Effector memory CD4-positive, alpha-beta T cell (primary cell): Measurements from ENCODE around the gene RORC.

Experiments
- DNase-seq, 3 donors: peaks; one replicate each; pipeline ENCODE4 v3.0.0-alpha.2; 2020
- H3K27ac ChIP-seq: 2 replicates; pipeline ENCODE4 v1.7.0; 2013; ENCODE audit warnings: mild to moderate bottlenecking, low read length, moderate library complexity; ENCODE audit not compliant: insufficient read depth, poor library complexity, severe bottlenecking
- H3K27me3 ChIP-seq: replicated peaks from 2 replicates; pipeline ENCODE4 v1.7.0; 2013; ENCODE audit warnings: mild to moderate bottlenecking, low read length; ENCODE audit not compliant: insufficient read depth, control insufficient read depth, poor library complexity, severe bottlenecking
- H3K36me3 ChIP-seq: 2 replicates; pipeline ENCODE4 v1.7.0; 2013; ENCODE audit warnings: mild to moderate bottlenecking, low read length, moderate library complexity; ENCODE audit not compliant: control insufficient read depth, insufficient read depth
- H3K4me1 ChIP-seq: 2 replicates; pipeline ENCODE4 v1.7.0; 2013; ENCODE audit warnings: low read length, mild to moderate bottlenecking; ENCODE audit not compliant: control insufficient read depth, insufficient read depth, poor library complexity, severe bottlenecking
- H3K4me3 ChIP-seq: 2 replicates; pipeline ENCODE4 v1.7.0; 2013; ENCODE audit warnings: low read length, low read depth, mild to moderate bottlenecking; ENCODE audit not compliant: insufficient read depth, poor library complexity, severe bottlenecking
- H3K9me3 ChIP-seq: 2 replicates; pipeline ENCODE4 v1.7.0; 2013; ENCODE audit warnings: mild to moderate bottlenecking, low read length, moderate library complexity; ENCODE audit not compliant: control insufficient read depth

Gene RORC

DNA sequence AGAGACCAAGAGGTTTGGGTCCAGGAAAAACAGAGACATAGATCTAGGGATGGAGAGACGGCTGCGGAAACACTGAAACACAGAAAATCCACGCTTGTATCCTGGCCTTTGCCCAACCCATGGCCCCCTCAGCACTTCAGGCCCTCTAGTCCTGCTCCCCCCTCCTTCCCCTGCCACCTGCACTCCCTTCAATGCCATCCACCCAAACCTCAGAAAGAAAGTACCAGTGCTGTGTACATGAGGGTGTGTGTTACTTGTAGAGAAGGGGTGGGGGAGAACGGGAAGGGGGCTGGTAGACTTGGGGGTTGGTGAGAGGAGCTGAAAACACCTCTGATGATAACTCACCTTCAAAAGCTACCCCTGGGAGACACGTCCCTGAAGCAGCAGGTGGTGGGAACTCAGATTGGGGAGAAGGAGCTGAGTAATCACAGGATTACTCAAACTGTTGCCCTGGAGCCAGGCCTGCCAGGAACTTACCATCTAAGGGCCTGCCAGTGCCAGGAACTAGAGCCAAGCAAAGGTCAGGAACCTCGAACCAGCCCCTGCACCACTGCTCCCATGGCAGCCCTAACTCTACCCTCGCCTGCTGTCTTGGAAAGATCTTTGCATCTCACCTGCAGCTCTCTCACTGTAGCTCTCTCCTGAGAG, 11.5 kb downstream of the RORC start:
- Histone ChIP-seq H3K36me3 (no peaks in the 10 kb centered on the region), H3K27me3 (no peaks in the 10 kb centered on the region), H3K27ac (peak overlapping the region; percentile 68), H3K9me3 (no peaks in the 10 kb centered on the region), H3K4me3 (no peak overlapping the region), H3K4me1 (peaks cover 66% of the 10 kb centered on the region)
- DNase-seq = no peak

DNA sequence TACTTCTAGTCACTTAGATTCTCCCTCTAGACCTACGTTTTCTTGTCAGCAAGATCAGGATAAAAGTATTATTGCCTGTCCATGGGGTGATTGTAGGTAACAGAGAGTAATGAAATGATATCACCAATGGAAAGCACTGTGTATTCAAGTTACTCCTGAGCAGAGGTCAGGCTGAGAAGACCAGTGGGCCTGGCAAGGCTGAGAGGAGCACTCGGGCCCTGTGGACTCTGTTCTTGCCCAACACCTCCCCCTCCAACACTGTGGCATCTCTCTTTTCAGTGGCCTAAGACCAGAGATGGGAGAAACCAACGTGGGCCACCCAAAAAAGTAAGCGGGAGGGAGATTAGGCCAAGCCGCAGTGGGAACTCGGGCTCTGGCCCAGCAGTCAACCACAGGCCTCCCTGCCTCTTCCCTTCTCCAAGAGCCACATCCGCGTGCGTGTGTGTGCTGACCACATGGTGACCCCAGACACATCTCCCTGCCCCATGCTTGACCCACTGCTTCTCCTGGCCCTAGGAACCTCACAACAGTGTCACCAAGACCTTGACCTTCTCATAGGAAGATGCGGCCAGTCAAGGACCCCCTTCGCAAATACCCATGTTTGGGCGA, 12.3 kb downstream of the RORC start:
- peak overlapping the region; percentile 43 for H3K27ac ChIP-seq
- H3K4me1 ChIP-seq = peaks cover 70% of the 10 kb centered on the region
- no peak overlapping the region for H3K4me3 ChIP-seq
- no peaks in the 10 kb centered on the region for H3K36me3 ChIP-seq
- DNase-seq = no peak
- H3K27me3 ChIP-seq = no peaks in the 10 kb centered on the region
- no peaks in the 10 kb centered on the region for H3K9me3 ChIP-seq

DNA sequence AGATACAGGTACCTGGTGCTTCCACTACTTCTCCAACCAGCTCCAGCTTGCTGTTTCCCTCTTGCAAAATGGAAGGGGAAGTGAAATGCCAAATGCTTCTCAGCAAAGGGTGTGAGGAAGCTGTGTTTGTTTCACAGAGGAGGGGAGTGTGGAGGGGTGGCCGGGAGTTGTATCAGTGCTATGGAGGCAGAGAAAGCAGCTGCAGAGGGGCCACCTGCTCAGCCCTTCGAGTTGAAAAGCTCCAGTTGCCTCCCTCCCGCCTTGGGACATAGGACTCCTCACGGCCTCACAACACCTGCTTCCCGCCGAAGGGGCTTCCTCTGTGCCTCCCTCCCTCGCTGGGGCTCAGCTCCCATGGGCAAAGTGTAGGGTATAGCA, 14.3 kb downstream of the RORC start:
- Histone ChIP-seq H3K36me3 (no peaks in the 10 kb centered on the region), H3K4me1 (peaks cover 85% of the 10 kb centered on the region), H3K27me3 (no peaks in the 10 kb centered on the region), H3K4me3 (no peak overlapping the region), H3K27ac (peak overlapping the region; percentile 43), H3K9me3 (no peaks in the 10 kb centered on the region)
- no peak for DNase-seq

DNA sequence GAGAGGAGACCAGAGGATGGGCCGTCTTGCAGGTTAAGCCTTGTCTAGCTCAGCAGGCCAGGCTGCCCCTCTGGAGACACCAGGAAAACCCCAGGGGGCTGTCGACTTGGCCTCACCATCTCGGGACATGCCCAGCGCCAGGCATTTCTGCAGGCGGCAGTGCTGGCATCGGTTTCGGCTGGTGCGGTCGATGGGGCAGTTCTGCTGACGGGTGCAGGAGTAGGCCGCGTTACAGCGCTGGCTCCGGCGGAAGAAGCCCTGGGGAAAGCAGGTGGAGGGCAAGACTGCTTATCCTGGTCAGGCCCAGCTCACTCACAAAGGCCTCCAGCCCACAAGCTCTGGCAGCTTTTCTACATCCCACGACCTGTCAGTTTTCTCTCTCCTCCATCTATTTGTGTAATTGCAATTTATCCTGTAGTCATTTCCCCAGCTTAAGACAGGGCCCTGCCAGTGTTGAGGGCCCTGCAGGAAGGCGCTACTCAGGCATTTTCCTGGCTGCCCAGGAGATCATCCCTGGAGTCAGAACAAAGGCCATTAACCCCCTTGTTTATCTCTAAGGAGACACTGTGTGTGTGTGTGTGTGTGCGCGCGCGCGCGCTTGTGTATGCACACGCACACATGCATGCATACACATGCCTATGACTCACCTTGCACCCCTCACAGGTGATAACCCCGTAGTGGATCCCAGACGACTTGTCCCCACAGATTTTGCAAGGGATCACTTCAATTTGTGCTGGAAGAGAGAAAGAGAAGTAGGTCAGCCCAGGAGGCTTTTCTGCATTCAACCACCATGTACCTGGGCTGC, 14.9 kb downstream of the RORC start:
- no peaks in the 10 kb centered on the region for H3K27me3 ChIP-seq
- H3K27ac ChIP-seq = peak overlapping the region; percentile 48
- H3K4me3 ChIP-seq = no peak overlapping the region
- peaks cover 85% of the 10 kb centered on the region for H3K4me1 ChIP-seq
- H3K9me3 ChIP-seq = no peaks in the 10 kb centered on the region
- DNase-seq = no peak
- H3K36me3 ChIP-seq = no peaks in the 10 kb centered on the region

DNA sequence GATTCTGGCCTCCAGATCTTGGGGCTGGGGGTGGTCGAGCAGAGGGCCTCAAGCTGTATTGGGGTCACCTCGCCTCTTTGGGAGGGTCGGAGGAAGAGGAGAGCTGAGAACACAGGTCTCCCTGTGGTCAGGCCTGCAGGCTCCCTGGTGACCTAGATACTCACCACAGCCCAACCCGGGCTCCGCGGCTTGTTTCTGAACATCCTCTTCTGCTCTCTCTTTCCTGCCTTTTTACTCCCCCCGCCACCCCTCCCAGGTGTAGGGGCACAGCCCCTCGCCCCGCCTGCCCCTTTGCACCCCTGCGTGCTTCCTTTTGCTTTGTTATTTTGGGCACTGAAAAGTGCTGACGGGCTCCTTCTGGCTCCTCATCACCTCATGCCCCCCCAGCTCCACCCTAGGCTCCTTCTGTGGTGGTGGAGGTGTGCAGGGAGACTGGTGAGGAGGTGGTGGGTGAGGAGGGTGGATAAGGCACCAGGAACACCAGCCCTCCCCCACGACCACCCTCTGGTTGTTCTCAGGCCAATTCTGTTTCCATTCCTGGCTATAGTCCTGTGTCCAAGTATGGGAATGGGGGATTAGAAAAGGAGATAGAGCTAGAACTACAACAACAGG, 15.8 kb downstream of the RORC start:
- peak overlapping the region; percentile 48 for H3K27ac ChIP-seq

DNA sequence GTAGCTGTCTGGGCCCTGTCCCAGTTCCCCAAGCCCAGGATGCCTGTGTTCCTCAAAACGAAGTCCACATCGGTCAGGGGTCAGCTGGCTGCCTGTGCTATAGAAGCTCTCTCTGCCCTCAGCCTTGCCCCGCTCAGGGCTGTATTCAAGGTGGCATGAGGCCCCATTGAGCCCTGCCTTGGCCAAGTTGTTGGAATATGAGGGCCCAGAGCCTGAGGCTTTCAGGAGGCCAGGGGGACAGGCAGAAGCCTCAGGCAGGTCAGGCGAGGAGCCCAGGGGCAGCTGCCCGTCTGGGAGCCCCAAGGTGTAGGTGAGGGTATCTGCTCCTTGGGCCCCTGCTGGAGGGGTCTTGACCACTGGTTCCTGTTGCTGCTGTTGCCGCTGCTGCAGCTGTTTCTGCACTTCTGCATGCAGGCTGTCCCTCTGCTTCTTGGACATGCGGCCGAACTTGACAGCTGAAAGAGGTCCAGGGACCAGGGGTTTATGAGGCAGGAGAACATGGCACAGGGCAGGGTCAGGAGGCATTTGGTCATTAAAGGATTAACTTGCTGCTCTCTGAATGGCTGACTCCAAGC, 16.5 kb downstream of the RORC start:
- peaks cover 7% of the 10 kb centered on the region for H3K36me3 ChIP-seq
- no peak overlapping the region for H3K4me3 ChIP-seq
- no peaks in the 10 kb centered on the region for H3K9me3 ChIP-seq
- H3K27me3 ChIP-seq = no peaks in the 10 kb centered on the region
- peak overlapping the region; percentile 29 for H3K27ac ChIP-seq
- no peak for DNase-seq
- H3K4me1 ChIP-seq = peaks cover 71% of the 10 kb centered on the region

More for the DNA sequence above, 15.8 kb downstream of the RORC start:
- Histone ChIP-seq H3K9me3 (no peaks in the 10 kb centered on the region), H3K4me1 (peaks cover 78% of the 10 kb centered on the region), H3K4me3 (peak overlapping the region; percentile 5), H3K36me3 (peaks cover 6% of the 10 kb centered on the region), H3K27me3 (no peaks in the 10 kb centered on the region)
- peak; percentile 49 to 62 (median 57) for DNase-seq

DNA sequence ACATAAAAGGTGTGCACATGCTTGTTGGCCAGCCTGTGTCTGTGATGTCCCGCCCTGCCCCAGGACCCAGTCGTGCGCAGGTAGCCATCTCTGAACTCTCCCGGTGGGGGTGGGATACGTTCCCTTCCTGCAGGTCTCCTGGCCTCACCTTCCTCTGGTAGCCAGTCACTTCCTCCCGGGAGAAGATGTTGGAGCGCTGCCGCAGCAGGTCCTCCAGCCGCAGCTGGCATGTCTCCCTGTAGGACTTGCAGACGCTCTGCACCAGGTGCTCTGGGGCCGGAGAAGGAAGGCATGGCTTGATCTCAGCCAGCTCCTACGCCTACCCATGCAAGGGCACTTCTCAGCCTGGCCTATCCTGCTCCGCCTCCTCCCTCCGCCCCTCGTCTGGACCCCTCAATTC, 17.2 kb downstream of the RORC start:
- Histone ChIP-seq H3K4me1 (peaks cover 66% of the 10 kb centered on the region), H3K27ac (peak overlapping the region; percentile 16)

DNA sequence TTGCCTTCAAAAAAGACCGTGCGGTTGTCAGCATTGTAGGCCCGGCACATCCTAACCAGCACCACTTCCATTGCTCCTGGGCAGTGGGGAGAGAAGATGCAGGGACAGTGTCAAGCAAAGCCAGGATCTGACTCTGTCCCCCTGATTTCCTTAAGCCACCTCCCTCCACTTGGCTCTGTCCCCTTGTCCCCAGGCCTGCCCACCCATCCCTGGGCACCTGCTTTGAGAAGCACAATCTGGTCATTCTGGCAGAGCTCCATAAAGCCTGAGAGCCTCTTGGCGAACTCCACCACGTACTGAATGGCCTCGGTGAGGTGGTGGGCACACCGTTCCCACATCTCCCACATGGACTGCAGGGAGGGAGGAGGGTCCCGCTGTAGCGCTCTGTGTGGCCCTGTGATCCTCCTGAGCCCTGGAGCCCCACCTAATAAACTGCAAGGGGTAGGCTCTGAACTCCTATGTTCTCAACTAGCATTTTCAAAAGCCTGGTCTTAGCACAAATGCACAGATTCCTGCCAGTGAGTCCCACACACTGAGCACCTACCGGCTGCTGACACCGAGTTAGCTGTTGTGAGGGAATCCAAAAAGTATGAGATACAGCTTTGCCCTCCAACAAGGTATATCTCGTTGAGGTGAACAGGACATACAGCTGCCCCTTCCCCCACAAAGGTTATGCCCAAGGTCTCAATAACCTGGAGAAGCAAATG, 18.2 kb downstream of the RORC start:
- Histone ChIP-seq H3K27me3 (no peaks in the 10 kb centered on the region), H3K4me1 (peaks cover 56% of the 10 kb centered on the region), H3K27ac (peak overlapping the region; percentile 21), H3K4me3 (no peak overlapping the region), H3K36me3 (peaks cover 10% of the 10 kb centered on the region), H3K9me3 (no peaks in the 10 kb centered on the region)
- DNase-seq = no peak

More for the DNA sequence above, 17.2 kb downstream of the RORC start:
- DNase-seq = no peak
- no peaks in the 10 kb centered on the region for H3K27me3 ChIP-seq
- peaks cover 7% of the 10 kb centered on the region for H3K36me3 ChIP-seq
- no peaks in the 10 kb centered on the region for H3K9me3 ChIP-seq
- H3K4me3 ChIP-seq = no peak overlapping the region

DNA sequence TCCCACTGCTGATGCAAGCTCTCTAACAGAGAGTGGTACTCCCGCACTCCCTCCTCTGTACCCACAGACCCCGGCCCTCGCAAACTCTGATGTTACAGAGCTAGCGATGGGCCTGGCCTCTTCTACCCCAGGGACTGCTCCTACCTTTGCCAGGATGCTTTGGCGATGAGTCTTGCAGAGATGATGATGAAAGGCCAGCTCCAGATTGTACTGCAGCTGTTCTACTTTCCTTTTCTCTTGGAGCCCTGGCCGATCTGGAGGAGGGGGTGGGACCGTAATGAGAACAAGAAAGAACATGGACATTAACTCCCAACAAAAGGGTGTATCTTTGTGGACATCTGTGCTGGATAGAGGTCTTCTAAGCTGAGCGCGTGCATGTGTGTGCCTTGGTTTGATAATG, 20.4 kb downstream of the RORC start:
- H3K4me3 ChIP-seq = no peak overlapping the region
- H3K27me3 ChIP-seq = no peaks in the 10 kb centered on the region
- H3K4me1 ChIP-seq = peaks cover 34% of the 10 kb centered on the region
- H3K9me3 ChIP-seq = no peaks in the 10 kb centered on the region
- H3K27ac ChIP-seq = no peak overlapping the region
- no peak for DNase-seq
- peaks cover 13% of the 10 kb centered on the region for H3K36me3 ChIP-seq
